NAMALWA (cell line): ENCODE results near the gene MMP8.
A peak's percentile ranks its signal among the peaks of the same experiment; 100 is the strongest.

Source experiments
- DNase-seq: peaks from one replicate; pipeline ENCODE4 v3.0.0-alpha.2; 2015; ENCODE audit warnings: low spot score

The MMP8 gene

GRCh38 chr11:102722821-102723220 lies 1.9 kb downstream of the MMP8 start:
- DNase-seq: no peak

GRCh38 chr11:102719620-102720277 lies 5.0 kb downstream of the MMP8 start:
- no peak for DNase-seq

GRCh38 chr11:102717280-102717679 lies 7.5 kb downstream of the MMP8 start:
- no peak for DNase-seq

DNA sequence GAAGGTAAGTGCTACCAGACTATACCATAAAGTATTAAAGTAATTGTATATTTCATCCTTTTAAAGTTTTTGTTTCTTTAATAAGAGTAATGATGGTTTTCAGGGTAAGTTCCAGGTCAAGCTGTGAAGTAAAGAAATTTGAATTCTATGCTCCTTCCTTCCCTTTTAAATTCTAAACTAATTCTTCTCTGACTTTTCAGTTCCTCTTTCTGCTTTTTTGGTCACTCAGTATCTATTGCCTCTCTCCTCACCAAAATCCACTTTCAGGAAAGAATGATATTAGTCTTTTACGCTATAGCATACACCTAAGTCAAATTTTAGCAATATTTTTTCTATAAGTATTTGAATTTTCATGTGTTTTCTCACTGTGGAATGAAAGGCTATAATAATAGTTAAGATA lies 8.2 kb downstream of the MMP8 start:
- DNase-seq: no peak

- DNase-seq: no peak
Observed at GRCh38 chr11:102712137-102712536, 12.6 kb downstream of the MMP8 start.

DNA sequence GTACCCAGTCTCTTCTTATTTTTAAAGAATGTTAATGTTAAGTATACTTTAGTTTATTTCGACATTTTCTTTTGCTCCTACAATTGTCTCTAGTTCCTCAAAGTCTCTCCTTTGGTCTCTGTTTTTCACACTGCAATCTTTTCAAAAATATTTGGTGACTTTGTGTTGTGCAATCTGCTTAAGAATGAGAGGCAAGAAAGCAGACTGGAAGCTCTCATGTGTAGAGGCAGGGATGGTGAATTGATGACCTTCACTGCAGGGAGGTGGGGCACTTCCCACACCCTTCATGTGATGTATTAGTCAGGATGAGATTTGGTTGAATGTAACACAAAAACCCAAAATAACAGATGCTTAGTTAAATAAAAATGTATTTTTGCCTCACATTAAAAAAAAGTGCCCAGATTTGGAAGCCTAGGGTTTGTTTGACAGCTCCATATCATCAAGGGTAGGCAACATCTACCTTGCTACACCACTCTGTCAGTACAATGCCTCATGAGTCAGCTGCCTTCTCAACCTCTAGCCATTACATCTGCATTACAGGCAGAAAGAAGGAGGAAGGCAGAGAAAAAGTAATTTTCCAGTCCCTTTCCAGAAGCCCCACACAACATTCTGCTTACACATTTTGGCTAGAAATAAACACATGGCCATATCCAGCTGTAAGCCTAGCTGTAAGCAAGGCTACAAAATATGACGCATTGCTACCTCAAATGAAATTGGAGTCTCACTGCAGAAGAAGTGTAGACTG lies 15.4 kb downstream of the MMP8 start:
- DNase-seq: no peak

GRCh38 chr11:102708654-102709053 lies 16.1 kb downstream of the MMP8 start:
- DNase-seq: no peak

GRCh38 chr11:102705626-102706025 lies 19.1 kb downstream of the MMP8 start, which contains the start of gene MMP27:
MMP27 (minus strand) TSS chr11:102705769; CDS start chr11:102705714, 55 bp downstream.
- no peak for DNase-seq

GRCh38 chr11:102704841-102705240 lies 19.9 kb downstream of the MMP8 start:
- DNase-seq: no peak

DNA sequence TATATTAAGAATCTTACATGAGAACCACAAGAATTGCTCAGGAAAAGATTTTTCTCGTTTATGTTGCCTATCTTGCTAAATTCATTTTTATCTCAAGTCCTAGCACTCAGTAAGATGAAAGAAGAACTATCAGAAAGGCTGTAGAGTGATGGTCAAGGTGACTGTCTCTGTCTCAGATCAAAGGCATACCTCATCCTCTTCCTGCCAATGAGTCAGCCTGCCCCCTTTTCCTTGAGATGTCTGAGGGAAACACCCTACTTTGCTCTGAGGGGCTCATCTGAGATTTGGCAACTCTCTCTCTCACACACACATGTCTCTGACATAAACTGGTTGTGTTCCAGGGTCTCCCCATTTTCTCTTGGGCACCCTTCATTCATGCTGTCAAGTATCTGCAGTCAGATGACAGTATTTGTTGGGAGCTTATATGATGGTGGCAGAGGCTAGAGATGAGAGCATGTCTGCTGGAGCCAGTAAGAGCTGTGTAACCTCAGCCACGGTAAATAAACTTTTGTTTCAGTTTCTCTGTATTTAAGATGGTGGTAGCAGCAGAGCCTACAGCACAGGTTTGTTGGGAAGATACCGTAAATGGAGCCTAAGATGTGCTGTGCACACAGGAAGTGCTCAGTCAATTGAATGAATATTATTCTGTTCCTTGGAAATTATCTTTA lies 20.8 kb downstream of the MMP8 start:
- no peak for DNase-seq

GRCh38 chr11:102695201-102695600 lies 29.6 kb downstream of the MMP8 start:
- DNase-seq: no peak

- no peak for DNase-seq
Observed at GRCh38 chr11:102685754-102686153, 39.0 kb downstream of the MMP8 start.

- DNase-seq: no peak
Observed at GRCh38 chr11:102685338-102685737, 39.4 kb downstream of the MMP8 start.

GRCh38 chr11:102683277-102683676 lies 41.5 kb downstream of the MMP8 start:
- peak; percentile 9 for DNase-seq

DNA sequence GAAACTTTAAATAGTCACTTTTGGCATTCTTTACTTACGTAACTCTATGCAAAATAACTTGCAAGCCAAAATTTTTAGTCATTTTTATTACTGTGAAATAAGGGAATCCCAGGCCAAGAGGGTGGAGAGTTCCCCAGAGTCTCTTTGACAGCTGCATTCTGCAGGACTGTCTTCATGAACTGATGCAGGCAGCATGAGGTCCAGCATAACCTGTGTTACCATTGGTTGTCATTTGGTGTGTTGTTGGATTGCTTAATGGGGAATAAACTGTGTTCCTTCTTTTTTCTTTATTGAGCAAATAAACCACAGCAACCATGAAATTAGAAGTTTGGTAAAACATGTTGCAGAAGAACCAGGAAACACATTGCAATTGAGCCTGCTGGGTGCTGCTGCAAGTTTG lies 43.8 kb downstream of the MMP8 start:
- no peak for DNase-seq

GRCh38 chr11:102678022-102678421 lies 46.7 kb downstream of the MMP8 start:
- DNase-seq: no peak

- no peak for DNase-seq
Observed at GRCh38 chr11:102676084-102676483, 48.7 kb downstream of the MMP8 start.

DNA sequence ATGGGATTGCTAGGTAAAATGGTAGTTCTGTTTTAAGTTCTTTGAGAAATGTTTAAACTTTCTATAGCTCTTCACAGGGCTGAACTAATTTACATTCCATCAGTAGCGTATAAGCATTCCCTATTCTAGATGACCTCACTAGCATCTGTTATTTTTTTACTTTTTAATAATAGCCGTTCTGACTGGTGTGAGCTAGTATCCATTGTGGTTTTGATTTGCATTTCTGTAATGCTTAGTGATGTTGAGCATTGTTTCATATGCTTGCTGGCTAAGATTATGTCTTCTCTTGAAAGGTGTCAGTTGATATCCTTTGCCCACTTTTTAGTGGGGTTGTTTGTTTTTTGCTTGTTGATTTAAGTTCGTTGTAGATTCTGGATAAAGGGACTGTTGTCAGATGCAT lies 55.1 kb downstream of the MMP8 start:
- DNase-seq: no peak

DNA sequence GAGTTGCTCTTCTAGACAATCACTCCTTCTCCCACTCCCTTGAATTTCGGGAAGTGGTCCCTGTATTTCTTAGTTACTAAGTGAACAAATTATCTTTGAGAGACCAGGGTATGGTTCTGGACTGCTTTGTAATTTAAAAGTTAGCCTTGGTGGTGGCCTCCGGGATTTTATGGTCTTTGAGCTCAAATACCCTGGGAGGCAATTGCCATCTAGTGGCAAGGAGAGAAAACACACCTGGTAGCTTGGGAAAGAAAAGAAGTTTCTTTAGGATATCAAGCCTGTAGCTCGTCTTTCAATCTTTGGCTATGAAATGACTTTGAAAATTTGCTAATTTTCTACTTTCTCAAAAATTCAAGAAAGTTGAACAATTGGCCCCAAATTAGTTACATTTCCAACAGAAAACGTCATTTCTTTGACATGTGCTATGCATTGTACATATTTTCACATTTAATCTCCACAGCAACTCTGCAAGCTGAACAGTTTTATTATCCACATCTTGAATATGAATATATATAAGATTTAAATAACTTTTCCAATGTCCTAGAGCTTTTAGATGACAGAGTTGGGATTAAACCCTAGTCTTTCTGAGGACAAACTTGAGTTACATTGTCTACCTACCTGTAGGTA lies 58.3 kb downstream of the MMP8 start:
- peak; percentile 72 for DNase-seq

- peak; percentile 67 for DNase-seq
Observed at GRCh38 chr11:102664001-102664752, 60.6 kb downstream of the MMP8 start.

DNA sequence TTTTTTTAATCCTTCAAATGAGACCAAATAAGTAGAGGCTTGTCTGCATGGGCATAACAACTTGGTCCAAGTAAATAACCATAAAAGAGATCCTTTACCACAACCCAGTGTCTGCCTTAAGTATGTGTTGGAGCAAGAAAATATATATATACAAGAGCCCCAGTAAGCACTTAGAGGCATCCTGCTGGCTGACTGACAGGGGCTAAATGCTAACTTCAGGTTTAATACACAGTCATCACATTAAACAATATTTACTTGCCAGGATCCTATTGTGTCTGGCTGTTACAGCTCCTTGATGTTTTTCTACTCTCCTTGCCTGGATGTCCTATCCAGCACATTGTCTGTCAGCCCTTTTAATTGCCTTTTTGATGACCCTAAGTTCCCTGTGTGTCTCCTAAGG lies 62.1 kb downstream of the MMP8 start:
- DNase-seq: no peak
